HG03439 (cell line): ENCODE measurements around the gene KIAA0513.
"Not testable (repeated sequence)": the region's sequence is repeated elsewhere in the genome, so short reads cannot be mapped to it uniquely, and the experiment has no call there.

Experiments used
- ATAC-seq: cut with Tn5 transposase; IDR thresholded peaks from one replicate; pipeline ENCODE4 v1.9.1; 2021; ENCODE audit warnings: mild to moderate bottlenecking, moderate library complexity; ENCODE audit not compliant: unreplicated experiment

KIAA0513 gene

GRCh38 chr16:85028685-85029407 is 1.3 kb downstream of the KIAA0513 start:
- ATAC-seq = no peak

- no peak for ATAC-seq
Observed at GRCh38 chr16:85029408-85029784, 1.8 kb downstream of the KIAA0513 start.

GRCh38 chr16:85029981-85030401 is 2.4 kb downstream of the KIAA0513 start:
- ATAC-seq = no peak

- no peak for ATAC-seq
Observed at GRCh38 chr16:85031451-85031850, 3.9 kb downstream of the KIAA0513 start.

GRCh38 chr16:85032187-85032586 is 4.6 kb downstream of the KIAA0513 start:
- not testable (repeated sequence) for ATAC-seq

- no peak for ATAC-seq
Observed at GRCh38 chr16:85033171-85033570, 5.6 kb downstream of the KIAA0513 start.

GRCh38 chr16:85034591-85035433 is 7.2 kb downstream of the KIAA0513 start:
- ATAC-seq = no peak

GRCh38 chr16:85036236-85037049 is 8.8 kb downstream of the KIAA0513 start:
- no peak for ATAC-seq

GRCh38 chr16:85037050-85037410 is 9.4 kb downstream of the KIAA0513 start:
- ATAC-seq = no peak

- ATAC-seq = no peak
Observed at GRCh38 chr16:85037721-85038120, 10.1 kb downstream of the KIAA0513 start.

- no peak for ATAC-seq
Observed at GRCh38 chr16:85040685-85041084, 13.1 kb downstream of the KIAA0513 start.

GRCh38 chr16:85041219-85042166 is 13.9 kb downstream of the KIAA0513 start:
- ATAC-seq = no peak

- no peak for ATAC-seq
Observed at GRCh38 chr16:85042167-85042526, 14.6 kb downstream of the KIAA0513 start.

GRCh38 chr16:85042606-85043005 is 15.0 kb downstream of the KIAA0513 start:
- no peak for ATAC-seq

- ATAC-seq = no peak
Observed at GRCh38 chr16:85045077-85045476, 17.5 kb downstream of the KIAA0513 start.

- no peak for ATAC-seq
Observed at GRCh38 chr16:85045641-85046471, 18.3 kb downstream of the KIAA0513 start.

GRCh38 chr16:85046472-85046916 is 18.9 kb downstream of the KIAA0513 start:
- no peak for ATAC-seq

- ATAC-seq = no peak
Observed at GRCh38 chr16:85046931-85047866, 19.6 kb downstream of the KIAA0513 start.
